ENCODE results near the gene CLK4.
A peak's percentile ranks its signal among the peaks of the same experiment; 100 is the strongest.

Gene CLK4

DNA sequence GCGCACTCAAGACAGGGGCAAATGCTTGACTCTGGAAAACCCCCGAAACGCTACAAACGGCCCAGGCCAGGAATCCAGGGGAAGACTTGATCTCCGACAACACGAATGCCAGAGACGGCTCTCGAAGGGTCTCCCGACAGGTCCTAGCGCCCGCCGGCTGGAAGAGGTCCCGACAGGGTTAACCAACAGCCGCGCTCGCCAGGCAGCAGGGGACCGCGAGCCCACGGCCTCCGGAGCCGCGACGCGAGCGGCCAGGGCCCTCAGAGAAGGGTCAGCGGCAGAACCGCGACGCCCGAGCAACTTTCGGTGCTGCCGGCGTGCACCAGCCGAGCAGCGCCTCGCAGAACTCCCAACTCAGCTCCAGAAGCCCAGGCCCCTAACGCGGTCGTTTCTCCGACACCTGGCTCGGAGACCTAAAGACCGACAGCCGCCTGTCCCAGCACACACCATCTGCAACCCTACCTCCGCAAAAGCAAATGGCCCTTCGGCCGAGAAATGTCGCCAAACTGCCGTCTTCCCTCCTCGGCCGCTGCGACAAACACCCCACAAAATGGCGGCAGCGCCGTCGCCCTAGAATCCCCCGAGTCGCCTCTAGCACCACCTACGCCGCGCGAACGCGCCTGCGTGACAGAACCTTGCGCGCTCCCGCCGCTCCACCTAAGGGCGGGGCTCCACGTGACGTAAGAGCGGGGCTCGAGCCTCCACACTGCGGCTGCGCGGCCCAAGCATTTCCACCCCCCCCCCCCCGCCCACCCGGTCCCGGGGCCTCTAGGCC, at the start of gene CLK4:
TSS of gene CLK4 (minus strand) at position 567 of the 775 bp plus-strand sequence. CDS start 3,634 bp downstream, outside the sequence.
- peak; percentile 68 for DNase-seq

DNA sequence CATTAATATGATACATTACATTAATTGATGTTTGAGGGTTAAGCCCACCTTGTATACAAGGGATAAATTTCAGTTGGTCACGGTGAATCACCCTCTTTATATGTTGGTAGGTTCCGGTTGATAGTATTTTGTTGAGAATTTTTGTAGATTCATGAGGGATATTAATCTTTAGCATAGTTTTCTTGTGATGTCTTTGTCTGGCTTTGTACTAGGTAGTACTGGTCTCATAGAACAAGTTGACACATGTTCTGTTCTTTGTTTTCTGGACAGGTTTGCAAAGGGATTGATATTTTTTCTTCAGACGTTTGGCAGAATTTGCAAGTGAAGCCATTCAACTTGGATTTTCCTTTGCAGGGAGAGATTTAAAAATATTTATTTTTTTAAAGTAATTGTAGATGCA, 49.1 kb upstream of the CLK4 start:
- DNase-seq = no peak

DNA sequence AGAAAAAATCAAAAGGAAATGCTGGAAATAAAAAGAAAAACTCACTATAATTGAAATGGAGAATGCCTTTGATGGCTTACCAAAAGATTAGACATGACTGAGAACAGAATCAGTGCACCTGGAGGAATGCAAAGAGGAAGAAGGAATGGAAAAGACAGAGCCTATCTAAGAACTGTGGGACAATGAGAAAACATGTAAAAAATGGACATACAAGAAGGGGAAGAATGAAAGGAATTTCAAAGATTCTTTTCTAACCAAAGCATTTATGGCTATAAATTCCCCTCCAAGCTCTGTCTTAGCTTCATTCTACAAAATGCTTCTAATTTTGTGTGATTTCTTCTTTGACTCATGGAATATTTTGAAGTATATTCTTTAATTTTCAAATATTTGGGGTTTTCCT, 47.5 kb upstream of the CLK4 start:
- no peak for DNase-seq

DNA sequence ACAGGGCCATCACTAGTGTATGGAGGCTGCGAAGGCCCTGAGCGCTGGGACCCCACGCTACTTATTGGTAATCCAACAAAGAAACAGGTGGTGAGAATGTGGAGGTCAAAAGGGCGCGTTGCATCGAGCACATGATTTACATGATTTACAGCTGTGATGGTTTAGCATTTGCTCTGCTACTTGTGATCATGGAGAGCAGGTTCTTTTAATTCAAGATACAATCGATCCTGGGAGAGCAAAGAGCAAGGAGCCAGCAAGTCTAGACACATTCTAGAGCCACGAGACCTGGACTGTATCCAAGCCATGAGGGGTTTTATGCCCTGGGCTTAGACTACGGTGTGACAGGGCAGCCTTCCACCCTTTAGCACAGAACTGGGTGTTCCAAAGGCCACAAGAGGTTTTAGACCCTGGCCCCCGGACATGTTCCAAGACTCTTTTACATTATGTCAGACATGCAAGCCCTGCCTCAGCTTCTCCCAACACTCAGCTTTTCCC, 47.0 kb upstream of the CLK4 start:
- DNase-seq = no peak

DNA sequence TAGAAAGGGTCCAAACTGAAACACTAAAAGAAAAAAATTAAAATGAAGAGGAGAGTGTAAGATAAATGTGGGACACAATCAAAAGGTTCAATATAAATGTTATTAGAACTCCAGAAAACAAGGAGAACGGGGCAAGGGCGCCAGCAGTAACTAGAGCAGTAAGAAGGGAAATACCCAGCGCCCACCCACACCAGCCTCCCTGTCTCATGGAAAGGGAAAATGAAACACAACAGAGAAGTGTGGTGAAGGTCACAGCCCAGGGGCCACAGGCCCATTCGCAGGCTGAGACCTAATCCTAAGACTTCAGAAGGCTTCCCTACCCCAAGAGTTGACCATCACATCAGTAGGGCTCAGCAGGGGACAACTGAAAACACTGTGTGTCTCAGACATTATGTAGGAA, 45.8 kb upstream of the CLK4 start:
- DNase-seq = no peak

DNA sequence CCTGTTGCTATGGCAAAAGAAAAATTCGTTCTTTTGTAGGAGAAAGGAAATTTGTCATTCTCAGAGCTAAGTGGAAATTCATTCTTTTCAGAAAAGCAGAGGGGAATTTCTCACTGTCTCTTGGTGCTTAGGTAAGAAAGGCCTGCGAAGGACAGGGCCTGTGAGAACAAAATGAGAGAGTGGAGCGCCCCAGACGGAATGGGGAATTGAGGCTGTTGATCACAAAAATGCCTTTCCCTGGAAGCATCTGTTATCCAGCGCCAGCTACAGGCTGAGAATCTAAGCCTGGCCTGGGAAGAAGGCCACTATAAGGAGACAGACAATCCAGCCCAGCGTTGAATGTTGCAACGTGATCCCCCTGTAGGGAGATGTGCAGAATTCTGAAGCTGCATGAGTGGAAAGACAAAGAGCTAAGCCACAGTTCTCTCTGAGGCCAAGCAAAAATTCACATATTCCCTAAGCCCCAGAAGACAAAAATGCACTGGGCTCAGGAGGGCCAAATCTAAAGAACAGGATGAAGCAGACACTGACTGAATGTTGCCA, 44.8 kb upstream of the CLK4 start:
- no peak for DNase-seq

DNA sequence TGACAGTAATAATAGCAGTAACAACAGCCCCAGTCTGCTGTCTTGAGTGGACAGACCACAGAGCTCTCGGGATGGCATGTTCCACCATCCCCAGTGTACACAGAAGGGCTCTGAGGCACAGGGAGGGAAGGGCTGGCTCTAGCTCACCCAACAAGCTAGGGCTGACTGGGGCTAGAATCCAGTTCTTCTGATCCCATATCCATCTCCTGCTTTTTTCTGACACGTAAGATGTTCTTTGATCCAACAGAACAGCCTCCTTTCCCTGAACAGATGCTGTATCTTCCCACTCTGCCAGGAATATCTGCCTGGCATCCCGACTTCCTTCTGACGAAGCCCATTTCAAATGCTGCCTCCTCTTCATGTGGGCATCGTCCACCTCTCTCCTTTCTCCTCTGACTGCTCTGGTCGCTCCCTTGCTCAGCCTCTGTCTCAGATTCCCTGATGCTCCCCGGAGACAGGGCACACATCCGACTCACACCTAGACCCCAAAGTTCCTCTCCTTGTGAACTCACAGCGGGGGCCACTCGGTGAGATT, 43.6 kb upstream of the CLK4 start:
- no peak for DNase-seq

DNA sequence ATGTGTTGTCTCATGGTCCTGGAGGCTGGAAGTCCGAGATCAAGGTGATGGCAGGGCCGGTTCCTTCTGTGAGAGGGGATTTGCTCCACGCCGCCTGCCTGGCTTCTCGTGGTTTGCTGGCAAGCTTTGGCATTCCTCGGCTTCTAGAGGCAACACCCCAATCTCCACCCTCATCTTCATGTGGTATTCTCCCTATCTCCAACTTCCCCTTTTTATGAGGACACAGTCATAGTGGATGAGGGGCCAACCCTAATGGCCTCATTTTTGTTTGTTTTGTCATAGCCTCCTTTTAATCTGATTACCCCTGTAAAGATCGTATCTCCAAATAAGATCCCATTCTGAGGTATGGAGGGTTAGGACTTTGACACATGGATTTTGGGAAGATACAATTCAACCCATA, 41.7 kb upstream of the CLK4 start:
- no peak for DNase-seq

DNA sequence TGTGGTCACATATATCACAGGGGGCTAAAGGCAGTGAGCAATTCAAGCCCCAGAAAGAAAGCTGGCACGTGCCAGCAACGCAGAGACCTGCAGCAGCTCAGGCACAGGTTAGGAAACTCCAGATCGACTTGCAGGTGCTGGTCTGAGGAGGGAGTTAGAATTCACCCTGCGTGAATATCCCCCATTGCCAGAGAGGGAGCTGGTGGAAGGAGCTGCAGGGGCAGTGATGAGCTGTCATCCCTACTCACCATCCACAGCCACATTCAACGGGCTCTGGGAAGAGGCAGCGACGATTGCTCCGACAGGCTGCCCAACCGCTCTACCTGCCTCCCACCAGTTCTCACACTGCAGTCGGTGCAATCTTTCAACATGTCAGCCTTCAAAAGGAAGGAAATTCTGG, 40.8 kb upstream of the CLK4 start:
- no peak for DNase-seq

DNA sequence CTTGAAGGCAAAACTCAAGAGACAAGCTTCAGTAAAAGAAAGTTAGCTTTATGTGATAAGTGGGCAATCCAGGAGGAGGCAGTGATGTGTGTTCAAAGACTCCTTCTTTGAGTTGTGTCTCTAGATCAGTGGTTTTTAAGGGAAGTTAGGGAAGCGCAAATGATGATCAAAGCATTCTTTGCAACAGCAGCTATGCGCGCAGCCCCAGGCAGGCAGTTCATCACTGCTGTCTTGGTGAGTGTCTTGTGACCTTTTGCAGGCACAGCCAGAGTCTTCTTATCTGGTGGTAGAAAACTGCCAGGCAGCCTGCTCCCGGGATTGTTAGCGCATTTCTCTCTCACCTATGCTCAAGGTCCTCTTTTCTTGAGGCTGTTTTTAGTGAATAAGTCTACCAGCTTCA, 40.3 kb upstream of the CLK4 start:
- no peak for DNase-seq

DNA sequence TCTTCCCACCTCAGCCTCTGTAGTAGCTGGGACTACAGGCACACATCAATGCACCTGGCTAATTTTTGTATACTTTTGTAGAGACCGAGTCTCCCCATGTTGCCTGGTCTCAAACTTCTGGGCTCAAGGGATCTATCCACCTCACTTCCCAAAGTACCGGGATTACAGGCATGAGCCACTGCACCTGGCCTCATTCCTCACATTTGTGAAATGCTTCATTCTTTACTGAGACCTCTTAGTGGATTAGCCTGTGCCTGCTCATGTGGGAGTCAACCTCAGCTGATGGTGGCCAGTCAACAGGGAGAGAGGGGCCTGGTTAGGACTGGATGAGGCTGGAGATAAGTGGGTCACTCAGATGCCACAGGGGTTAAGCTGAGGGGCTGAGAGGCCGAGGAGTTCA, 37.3 kb upstream of the CLK4 start:
- no peak for DNase-seq

DNA sequence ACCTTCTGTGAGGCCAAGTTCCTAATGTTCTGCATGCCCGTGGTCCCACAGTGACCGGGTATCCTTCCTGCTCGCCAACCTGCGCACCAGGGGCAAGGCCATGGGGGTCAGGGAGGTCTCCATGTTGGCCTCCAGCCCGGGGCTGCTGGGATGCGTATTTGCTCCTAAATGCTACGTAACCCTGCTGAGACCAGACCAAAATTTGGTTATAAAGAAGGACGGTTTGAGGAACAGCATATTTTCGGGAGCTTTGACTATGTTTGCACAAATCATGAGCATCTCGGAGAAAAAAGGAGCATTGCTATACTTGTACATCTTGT, 35.7 kb upstream of the CLK4 start:
- no peak for DNase-seq

DNA sequence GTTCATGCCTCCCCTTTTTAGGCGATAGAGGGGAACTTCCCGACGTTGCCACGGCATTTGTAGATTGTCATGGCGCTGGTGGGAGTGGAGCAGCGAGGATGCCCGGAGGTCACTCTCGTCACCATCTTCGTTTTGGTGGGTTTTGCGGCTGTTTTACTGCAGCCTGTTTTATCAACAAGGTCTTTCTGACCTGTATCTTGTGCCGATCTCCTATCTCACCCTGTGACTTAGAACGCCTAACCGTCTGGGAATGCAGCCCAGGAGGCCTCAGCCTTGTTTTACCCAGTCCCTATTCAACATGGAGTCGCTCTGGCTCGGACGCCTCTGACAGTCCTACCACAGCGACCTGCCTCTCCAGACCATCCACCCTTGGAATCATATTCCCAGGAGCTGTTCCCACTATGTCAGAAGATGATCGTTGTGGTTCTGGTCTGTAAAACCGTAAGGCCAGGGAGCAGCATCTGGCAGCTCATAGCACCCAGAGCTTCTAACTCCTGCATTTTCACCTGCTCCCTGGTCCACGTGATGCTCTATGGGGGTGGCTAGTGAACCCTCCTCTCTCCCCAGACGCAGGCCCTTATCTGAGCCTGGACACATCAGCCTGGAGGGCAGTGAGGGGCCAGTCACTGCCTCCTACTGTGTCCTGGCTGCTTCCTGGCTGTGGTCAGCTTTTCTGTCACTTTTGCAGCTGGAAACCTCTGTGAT, 35.1 kb upstream of the CLK4 start:
- no peak for DNase-seq

DNA sequence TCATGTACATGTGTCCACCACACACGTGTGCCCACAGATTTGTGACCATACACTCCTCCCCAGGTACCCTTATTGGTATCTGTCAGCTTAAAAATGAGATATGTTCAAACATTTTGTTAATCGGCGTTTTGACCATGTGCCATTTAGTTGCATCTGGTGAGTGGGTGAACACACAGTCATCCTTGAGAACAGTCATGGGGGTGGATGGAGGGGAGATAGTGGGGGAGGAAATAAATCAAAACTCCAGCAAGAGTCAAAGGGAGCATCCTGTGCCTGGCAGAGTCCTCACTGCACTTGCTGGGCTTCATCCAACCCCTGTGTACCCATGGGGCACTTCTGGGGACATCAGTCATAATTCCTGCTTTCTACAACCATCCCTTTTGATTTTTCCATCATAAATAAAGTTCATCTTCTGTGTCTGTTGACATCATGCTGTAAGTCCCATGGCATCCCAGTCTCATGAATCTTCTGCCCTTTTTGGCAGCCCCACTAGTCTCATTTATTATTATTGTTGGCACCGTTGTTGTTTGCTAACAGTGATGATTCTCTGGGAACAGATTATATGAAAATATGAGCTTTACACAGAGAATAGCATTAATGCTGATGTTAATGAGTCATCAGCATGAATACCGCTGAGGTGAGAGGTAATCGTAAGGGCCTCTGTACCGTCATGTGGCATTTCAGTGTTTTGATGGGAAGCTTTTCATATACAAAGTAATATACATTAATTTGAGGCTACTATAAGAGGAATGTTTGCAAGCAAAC, 24.4 kb upstream of the CLK4 start:
- no peak for DNase-seq

DNA sequence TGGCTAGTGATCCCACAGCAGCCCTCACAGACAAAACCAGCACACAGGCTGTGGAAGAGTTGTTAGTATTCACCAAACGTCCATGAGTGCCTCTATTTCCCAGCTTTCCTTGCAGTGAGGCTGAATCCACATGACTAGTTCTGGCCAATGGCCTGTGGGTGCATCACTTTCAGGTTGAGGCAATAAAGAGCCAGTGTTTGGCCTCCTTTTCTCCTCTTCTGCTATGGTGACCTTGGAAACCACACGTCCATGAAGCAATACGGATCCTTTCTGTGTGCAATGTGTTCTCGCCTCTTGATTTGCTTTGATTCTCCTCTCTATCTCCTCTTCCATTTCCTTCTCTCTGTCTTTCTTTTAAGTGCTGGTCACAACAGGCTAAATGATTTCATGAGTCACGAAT, 23.4 kb upstream of the CLK4 start:
- no peak for DNase-seq

DNA sequence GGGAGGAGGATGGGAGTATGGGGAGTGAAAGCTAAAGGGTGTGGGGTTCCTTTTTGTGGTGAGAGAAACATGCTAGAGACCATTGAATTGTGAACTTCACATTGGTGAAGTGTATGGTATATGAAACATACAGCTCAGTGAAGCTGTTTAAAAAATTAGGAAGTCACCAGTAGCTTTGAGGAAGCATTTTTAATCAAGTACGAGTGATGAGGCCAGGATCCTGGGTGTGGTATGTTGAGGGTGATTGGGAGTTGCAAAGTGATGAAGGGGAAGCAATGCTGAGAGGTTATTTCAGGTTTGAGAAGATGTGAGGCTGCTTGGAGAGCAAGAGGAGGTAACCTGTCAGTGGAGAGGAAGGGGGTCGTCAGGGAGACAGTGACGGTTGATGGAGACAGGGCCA, 22.7 kb upstream of the CLK4 start:
- no peak for DNase-seq

DNA sequence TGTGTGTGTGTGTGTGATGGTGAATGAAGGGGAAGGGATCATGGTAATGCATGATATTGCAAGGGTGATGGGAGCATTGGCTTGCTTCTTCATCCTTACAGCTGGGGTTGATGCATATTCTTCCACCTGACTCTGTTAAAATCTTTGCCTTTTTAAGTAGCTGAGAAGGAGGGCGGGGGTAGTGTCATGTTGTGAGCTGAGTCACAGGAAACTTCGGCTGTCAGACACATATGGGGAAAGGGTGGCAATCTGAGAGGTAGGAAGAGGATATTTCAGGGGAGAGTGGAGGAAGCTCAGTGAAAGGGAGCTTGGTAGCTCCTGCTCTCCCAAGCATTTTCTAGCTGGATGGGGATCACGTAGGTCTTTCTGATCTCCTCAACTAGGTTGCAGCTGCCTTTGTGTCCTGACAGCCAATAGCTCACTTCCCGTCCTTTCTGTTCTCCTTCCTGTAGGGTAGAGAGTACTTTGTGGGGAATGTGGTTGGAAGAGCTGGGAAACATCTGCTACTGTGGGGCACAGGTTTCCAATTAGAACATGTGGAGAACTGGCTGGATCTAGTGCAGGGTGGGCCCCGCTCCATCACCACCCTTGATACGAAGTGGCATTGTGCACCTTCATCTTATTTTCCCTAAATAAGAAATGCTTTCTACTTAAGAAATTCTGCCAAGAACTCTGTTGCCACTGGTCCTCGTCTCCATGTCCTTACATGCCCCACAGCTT, 18.1 kb upstream of the CLK4 start:
- DNase-seq = no peak

DNA sequence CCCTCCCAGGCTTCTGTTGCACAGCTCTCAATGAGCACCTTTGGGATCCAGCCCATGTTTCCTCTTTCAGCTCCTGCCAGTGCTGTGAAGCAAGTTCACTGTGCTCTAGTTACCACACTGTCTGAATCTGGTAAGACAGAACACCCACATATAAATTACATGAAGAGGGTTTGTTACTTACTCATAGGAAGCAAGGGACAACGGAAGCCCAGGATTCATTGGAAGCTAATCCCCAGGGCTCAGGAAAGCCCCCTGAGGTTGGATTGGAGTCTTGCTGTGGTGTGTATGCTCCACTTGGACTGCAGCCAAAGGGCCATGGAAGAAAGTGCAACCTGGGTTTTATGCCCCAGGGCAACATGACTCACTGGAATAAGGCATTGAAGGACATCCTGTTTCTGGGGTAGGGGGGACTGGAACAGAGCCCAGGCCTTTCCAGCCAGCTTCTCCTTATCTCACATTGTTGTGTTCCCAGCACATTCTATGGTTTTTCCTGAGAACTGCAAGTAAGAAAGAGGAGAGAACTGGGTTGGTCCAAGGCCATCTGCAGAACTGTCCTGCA, 15.6 kb upstream of the CLK4 start:
- DNase-seq = no peak

DNA sequence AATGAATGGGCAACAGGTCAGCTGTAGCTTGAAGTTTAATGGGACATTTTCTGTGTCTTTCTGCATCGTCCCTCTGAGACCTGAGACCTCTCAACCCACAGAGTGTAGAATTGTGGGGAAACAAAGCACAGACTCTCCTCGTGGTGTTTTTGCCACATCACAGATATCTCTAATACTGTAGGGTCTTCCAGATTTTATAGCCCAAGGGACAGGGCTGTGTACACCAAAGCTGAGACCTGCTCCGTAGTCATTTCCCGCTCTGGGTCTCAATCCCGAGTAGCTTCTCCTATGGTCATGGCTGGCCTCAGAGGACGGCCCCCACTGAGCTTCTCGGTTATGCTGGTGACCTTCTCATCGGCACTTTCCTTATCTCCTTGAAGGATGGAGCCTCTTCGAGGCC, 14.9 kb upstream of the CLK4 start:
- DNase-seq = no peak

DNA sequence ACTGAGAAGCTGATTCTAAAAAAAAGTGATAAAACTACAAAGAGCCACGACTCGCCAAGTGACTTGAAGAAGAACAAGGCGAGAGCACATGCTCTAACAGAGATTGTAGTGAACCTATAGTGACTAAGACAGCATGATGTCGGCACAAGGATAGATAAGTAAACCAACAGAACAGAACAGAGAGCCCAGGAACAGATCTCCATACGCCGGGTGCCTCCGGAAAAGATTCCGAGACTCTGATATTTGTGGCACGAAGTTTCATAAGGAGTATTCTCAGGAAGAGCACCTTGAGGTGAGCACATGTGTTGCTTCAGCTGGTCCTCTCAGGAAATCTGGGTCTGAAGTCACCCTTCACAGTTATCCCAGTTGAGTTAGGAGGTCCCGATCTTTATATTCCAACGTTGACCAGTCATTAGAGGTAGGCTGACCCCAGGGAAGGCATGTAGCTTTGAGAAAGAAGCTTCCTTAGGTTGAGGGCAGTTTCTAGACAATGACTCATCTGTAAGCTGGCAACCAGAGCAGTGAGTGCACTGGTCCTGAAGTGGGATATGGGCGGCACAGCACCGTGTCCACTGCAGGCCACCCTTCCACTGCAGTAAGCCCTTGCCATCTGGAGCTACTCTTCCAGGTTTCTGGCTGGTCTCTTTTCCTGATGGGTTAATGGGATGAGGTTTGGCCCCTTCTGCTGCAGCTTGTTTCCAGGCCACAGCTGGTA, 13.6 kb upstream of the CLK4 start:
- no peak for DNase-seq

DNA sequence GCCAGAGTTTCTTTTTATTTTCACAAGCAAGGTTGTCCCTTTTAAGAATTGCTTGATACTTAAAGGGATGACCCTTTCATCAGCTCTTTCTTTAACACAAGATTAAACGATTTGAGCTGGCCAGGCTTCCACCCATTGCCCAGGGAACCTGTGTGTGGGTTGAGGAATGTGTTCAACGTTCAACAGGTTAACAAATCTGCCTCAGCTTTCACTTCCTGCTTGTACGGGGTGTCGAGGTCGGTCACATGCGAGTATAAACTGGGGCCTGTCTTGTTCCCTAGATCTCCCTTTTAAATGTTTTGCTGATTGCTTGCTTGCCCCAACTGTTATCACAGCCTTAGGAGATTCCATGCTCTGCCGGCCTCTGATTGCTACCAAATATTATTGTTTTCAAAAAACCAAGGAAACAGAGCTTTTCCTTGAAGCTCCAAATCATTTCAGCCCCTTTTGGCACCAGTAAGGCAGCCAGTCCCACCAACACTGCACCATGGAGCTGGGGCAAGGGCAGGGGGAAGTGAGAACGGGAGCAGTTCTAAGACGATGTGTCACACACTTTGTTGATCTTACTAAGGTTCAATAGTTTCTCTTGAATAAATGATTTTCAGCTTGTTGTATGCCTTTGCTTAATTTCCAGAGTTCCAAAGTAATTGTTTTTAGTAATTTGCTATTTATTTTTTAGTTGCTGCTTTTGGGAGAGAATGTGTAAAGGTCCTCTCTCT, 10.7 kb upstream of the CLK4 start:
- no peak for DNase-seq
